GM19452 (cell line): Measurements from ENCODE around the gene HGS.
A peak's percentile ranks its signal among the peaks of the same experiment; 100 is the strongest.

Source experiments
- ATAC-seq: cut with Tn5 transposase; IDR thresholded peaks from one replicate; pipeline ENCODE4 v1.9.1; 2021; ENCODE audit not compliant: unreplicated experiment

The HGS gene

DNA sequence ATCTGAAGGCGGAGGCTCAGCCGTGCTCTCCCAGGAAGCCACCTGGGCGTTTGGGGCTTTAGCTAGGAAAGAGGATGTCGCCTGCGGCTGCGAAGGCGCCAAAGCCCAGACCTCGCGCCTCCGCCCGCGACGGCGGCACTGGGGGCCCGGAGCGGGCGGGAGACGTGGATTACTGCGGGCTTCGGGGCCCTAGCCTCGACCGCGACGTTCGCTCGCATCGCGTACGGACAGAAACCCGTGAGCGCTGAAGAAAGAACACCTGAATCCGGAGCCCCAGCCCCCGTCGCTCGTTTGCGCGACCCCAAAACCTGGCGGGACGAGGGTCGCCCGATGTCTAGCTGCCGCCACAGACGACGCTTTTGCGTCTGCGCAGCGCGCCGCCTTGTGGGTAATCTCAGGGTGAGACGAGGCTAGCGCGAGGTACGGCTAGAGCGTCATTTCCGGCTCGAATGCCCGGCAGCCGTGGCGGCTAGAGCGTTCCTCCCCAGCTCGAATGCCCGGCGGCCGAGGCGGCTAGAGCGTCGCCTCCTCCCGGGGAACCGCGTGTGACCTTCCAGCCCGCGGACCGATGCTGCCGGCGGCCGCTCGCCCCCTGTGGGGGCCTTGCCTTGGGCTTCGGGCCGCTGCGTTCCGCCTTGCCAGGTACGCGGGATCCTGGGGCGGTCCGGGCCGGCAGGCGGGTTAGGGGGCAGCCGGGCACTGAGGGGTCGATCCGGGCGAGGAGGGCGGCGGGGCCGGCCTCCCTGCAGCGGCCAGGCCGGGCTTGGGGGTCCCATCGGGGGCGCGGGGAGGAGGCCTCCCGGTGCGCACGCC is 19.3 kb downstream of the HGS start, which contains the start of gene MRPL12:
TSS of gene MRPL12 (plus strand) at position 434 of the 813 bp plus-strand sequence. CDS start at position 569, 135 bp downstream.
- ATAC-seq: peak; percentile 81

DNA sequence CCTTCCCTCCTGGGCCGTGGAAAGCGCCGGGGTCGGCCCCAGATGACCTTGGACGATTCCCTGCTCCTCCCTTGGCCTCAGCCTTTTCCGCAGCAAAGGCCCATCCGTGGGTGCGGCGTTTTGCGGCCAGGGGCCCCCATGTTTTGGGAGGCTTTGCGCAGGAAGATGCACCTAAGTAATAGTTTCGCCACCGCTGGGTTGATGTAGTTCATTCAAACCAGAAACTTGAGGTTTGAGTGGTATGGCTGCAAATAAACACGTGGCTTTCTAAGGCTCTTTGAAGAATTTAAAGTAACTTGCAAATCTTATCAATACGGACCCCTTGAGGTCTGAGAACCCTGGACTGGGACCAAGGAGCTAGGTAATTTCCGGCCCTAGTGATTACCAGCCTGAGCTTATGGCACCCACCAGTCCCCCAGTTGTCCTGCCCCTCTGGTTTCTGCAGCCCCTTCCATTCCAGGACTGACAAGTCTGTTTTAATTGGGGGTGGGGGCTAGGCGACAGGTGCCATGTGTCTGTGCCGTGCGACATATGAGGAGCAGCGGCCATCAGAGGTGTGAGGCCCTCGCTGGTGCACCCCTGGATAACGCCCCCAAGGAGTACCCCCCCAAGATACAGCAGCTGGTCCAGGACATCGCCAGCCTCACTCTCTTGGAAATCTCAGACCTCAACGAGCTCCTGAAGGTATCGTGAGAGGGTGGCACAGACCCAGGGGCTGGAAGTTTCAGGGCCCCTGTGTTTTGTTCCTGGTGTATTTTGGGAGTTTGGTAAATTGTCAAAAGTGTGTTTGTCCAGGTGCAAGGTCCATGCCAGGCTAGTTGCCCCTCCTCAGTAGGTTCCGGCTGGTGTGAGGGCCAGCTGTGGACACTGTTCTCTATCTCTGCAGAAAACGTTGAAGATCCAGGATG is 20.2 kb downstream of the HGS start:
- ATAC-seq: no peak

DNA sequence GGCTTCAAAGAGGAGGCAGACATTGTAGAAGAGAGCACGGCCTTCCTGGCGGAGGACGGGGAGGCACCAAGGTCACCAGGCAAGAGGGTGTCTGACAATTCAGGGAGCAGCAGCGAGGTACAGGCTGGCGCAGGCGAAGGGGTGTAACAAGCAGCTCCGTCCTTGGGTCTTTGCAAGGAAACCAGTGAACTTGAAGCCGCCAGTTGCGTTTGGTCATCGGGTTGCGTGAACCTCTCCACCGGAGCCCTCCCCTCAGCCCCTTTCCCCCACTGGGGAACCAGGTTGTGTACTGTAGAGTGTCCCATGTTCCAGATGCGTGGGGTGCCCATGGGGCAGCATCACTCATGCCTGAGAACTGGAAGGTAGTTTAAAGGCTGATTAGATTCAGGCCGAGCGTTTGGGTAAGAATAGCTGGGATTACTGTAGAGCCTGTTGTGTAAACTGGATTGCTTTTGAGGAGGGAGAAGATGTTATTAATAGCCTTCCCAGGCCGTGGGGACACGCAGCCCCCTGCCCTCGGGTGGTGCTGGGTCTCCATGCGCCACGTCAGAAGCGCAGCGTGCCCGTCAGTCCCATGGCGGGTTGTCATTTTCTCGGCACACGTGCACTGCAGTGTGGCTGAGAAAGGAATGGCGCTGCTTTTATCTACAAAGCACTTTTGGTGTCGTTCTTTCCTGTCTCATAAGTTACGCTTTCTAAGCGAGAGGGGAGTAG is 21.9 kb downstream of the HGS start:
- no peak for ATAC-seq

GRCh38 chr17:81706232-81706611 is 22.4 kb downstream of the HGS start:
- ATAC-seq: no peak

DNA sequence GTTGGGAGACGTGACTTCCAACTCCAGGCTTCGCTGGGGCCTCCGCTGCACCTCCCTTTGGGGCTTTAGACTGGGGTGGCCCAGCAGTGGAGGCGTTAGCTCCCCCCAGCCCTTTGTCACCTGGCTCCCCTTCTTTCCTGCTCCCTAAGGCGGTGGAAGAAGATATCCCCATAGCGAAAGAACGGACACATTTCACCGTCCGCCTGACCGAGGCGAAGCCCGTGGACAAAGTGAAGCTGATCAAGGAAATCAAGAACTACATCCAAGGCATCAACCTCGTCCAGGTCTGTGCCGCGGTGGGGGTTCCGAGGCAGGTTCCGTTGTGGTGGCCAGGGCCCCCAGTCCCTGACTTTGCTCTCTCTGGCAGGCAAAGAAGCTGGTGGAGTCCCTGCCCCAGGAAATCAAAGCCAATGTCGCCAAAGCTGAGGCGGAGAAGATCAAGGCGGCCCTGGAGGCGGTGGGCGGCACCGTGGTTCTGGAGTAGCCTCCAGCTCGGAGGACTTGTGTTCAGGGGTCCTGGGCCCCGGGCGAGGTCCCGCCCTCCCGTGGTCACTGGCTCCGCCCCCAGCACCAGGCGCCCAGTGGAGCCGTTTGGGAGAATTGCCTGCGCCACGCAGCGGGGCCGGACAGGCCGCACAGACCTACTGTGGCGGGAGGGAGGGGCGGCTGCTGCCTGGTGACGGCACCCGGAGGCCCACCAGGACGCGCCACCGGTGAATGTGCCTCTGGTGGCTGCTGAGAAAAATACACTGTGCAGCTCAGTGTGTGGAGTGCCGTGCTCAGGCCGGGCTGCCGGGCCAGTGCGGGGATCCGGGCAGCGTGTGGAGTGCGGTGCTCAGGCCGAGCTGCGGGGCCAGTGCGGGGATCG is 23.2 kb downstream of the HGS start:
- no peak for ATAC-seq

DNA sequence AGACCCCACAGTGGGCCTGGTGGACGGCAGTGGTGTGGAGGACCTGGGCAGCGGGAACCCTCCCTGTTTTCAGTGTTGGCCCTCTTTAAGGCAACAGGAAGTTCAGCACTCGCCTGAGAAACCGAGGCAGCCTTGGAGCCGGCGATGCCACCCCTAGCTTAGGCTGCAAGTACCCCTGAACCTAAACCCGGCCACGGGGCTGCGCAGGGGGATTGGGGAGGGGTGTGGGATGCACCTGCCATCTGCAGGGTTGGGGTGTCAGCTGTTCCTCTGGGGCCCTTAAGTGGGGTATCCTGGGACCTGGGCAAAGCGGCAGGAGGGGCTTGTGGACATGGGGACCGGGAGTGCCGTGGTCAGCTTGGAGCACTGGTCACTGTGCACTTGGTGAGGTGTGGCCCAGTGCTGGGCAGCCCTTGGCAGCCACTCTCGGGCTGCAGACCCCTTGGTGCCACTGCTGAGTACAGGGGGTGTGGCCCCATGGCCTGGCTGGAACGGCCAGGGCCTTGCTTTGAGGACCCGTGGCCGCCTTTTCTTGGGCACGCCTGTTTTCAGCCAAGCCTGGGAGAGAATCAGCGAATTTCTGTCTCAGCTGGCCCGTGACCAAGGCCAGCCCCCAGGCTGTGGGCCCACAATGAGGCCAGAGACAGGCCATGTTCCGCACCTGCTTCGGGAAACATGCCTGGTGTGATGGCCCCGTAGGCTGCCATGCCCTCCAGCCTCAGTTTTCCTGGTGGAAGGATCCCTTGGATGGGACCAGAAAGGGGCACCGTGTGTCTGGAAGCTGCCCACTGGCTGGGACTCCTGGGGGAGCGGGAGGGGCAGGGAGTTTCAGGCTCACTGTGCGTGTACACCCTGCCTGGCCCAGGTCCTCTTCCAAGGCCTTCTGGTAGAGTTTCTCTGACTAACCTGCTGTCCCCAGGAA is 24.2 kb downstream of the HGS start:
- ATAC-seq: no peak

DNA sequence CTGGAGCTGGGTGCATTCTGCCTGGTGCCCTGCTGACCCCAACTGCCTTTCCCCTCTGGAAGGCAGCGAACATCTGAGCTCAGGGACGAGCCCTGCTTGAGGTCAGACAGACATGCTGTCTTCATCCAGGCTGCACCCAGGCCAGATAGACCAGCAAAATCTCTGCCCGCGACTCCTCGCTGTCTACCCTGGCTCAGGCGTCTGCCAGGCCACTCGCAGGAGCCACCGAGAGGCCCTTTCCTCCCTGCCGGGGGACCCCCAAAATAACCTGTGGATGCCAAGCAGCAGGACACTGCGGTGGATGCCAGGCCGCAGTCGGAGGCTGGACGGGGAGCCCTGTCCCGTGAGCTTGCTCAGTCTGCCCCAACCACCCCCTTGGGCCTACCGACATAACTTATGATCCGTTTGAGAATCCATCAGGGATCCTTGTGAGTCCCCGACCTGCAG is 25.0 kb downstream of the HGS start:
- ATAC-seq: no peak

DNA sequence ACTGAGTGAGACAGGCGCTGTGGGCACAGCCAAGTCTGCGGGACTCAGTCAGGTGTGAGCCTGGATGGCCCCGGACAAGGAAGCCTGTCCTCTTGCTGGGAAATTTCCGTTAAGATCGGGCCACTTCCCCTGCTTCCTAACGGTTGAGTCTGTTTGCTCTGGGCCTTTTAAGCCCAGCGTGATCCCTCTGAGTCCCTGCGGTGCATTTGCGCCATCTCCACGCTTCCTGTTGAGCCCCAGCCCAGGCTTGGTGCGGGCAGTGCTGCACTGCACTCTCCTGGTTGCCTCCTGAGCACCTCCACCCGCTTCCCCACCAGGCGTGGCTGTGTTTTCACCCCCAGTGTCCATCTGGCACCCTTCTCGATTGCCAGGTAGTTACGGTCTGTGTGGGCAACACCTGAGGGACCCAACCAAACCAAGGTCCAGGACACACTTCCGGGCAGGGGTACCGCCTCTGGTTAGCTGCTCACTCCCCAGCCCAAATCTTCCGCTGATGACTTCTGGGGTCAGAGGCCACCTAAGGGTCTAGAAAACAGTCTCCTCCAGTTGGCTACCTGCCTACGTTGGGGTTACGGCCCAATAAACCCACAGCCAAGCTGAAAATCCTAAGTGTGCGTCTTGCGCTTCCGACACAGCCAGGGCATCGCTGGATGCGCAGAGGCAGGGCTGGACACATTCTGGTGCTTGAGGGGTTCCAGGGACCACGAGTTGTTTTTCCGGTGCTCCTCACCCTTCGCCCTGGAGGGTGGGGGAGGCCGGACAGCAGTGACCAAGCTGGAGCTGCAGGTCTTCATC is 26.9 kb downstream of the HGS start:
- no peak for ATAC-seq

DNA sequence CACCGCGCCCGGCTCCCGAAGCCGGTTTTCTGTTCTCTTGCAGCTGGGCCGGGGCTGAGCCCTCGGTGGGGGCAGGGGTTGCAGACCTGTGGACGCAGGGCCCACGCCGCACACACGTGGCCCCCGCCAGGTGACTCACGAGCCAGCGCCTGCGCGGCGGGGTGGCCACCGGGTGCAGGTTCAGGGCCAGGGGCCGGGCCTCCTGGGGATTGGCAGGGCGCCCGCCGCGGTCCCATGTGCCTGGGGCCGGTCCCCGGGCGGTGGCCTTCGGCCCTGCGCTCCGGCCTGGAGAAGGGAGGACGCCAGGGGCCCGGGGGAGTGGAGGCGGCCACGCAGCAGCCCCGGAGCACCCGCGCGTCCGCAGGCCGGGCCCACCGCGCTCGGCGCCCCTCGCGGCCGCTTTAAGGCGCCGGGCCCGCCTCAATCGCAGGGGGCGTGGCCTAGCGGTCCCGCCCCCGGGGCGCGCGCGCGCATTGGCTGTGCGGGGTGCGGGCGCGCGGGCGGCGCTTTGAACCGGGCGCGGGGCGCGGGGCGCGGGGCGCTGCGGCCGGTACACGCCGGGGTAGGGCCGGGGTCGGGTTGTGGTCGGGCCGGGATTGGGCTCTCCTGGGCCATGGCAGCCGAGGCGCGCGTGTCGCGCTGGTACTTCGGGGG is 28.1 kb downstream of the HGS start, which contains the start of gene SLC25A10:
TSS of gene SLC25A10 (plus strand) at position 471 of the 654 bp plus-strand sequence. CDS start at position 614, 143 bp downstream.
- ATAC-seq: peak; percentile 72

DNA sequence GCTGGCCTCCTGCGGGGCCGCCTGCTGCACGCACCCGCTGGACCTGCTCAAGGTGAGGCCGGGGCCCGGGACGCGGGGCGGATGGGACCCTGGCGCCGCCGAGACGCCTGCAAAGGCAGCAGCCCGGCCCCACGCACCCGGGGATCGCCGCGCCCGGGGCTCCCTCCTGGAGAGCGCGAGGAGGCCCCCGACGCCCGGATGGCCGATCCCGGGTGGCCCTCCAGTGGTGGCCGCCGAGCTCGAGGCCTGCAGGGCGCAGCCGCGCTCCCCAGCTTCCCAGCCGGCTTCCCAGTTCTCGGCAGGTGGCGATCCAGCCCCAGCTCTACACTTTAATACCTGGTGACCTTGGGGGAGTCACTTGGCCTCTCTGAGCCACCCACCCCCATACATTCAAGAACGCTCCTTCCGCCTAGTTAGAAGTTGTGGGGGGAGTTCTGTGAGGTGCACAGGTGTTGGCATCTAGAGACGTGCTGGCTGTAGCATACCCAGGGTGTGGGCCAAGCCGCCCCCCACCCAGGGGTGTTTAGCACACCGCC is 28.7 kb downstream of the HGS start:
- peak; percentile 19 for ATAC-seq

DNA sequence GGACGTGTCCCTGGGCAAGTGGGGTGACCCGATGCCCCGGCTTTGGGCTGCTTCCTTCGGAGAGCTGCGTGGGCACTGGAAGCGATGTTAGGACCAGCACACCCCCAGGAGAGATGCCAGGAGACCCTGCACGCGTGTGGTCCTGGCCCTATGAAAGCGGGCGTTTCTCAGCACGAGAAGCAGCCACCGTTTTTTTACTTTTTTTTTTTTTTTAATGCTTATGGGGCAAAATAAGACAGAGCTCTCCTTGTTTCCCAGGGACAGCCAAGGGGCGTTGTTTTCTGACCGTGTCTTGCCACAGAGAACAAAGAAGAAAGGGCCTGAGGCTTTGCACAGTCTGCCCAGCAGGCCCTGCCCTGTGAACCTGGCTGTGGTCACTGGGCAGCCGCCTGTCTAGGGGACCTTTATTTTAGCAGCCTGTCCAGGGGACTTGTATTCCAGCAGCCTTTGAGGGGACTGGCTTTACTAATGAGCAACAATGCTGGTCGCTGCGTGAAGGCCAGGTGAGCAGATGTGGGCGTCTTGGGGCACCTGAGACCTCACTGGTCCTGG is 29.3 kb downstream of the HGS start:
- ATAC-seq: no peak

DNA sequence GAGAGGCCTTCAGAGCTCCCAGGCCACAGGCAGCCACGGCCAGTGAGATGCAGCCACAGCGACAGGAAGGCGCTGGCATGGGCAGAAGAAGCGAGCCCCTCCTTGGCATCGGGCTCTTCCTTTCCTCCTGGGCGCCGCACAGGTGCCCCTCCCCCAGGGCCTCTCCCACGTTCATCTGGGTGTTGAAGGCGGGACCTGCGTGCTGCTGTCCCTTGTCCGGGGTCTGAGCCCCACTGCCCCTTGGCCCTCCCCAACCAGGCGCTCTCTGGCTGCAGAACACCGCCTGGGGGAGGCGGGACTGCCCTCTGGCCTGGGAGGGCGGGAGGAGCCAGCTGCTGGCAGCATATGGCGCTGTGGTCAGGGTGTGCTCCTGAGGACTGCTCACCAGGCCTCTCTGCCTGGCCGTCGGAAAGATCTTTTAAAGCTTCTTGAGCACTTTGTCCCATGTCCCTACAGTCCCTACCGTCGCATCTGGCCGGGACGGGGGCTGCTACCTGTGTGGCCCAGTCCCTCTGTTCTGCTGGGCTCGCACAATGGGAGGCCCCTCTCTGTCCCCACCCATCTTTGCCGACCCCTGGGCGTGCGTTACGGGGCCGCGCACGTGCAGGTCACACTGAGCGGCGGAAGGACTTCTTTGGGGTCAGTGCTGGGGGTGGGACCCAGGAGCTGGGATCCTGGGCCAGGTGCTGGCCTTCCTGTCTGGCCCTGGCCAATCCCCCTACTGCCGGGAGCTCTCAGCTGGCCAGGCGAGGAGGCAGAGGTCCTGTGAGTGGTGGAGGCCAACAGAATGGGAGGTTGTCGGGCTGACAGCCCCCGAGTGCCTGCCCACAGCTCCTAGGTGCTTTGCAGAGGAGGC is 30.0 kb downstream of the HGS start:
- ATAC-seq: no peak

GRCh38 chr17:81714412-81715106 is 30.7 kb downstream of the HGS start:
- no peak for ATAC-seq

- ATAC-seq: no peak
These were observed 31.5 kb downstream of the HGS start for GRCh38 chr17:81715107-81715871.
